CD4-positive, alpha-beta T cell treated with Interleukin-1 beta for 1 hour (primary cell): ENCODE measurements around the gene FIGNL2.
"Not testable (repeated sequence)": the region's sequence is repeated elsewhere in the genome, so short reads cannot be mapped to it uniquely, and the experiment has no call there.

Experiments used
- DNase-seq, 2 donors: peaks; one replicate each; pipeline ENCODE4 v3.0.0-alpha.2; 2020 to 2022

The FIGNL2 gene

GRCh38 chr12:51833448-51834227 lies 14.9 kb downstream of the FIGNL2 start:
- no peak for DNase-seq

DNA sequence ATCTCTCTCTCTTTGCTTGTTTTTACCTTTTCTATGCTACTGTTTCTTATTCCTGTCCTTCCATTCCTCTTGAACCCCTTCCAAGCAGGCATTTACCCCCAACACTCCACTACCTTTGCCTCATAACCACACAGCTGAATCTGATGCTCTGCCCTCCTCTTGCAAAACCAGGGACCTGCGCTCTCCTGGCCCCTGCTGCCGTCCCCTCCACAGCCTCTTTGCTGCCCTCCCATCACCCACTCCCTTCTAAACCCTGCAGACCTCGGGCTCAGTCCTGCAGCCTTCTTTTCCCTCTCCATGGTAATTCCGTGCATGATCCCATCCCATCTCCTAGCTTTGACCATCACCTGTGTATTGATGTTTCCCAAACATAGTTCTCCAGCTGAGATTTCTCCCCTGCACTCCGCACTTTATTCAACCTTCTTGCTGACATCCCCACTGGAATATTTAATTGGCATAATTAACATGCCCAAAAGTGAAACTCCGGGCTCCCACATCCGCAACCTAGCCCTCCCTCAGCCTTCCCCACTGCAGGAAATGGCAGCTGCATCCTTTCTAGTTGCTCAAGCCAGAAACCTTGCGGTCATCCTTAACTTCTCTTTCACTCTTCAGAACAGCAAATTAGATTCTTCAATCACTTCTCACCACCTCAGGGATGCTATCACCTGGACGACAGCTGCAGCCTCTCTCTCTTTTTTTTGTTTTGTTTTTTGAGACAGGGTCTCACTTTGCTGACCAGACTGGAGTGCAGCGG lies 16.0 kb downstream of the FIGNL2 start:
- DNase-seq, result no peak

- DNase-seq, result not testable (repeated sequence)
These were observed 16.7 kb downstream of the FIGNL2 start for GRCh38 chr12:51831817-51832216.

DNA sequence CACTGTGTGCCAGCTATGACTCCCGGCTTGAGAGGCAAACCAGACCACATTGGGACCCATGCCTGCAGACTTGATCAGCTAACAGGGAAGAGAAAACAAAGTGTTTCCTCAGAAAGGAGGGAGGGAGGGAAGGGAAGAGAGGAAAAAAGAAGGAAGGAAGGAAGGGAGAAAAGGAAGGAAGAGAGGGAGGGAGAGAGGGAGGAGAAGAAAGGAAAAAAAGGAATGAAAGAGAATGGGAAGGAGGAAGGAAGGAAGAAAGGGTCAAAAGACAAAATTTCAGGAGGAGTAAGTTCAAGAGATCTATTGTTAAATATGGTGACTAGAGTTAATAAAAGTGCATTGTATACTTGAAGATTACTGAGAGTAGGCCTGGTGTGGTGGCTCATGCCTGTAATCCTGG lies 18.9 kb downstream of the FIGNL2 start:
- no peak for DNase-seq

DNA sequence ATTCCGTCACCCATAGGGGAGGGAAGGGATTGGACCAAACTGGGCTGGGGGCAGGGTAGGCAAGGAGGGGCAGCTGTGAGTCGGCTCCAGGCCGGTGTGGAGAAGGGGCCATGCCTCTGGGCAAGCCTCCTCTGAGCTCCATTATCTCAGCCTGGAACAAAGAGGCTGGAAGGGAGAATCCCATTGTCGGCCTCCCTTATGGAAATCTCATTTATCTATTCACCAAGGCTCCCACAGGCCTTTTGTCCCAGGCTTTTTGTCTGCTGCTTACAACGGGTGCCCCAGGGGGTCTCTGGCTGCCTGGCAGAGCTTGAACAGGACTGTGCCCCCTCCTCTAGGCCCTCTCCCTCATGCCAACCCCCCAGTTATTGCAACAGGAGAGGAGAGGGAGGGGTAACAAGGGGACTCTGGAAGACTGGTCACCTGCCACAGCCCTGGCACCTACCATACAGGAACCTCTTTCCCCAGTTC lies 19.5 kb downstream of the FIGNL2 start:
- DNase-seq, result no peak

DNA sequence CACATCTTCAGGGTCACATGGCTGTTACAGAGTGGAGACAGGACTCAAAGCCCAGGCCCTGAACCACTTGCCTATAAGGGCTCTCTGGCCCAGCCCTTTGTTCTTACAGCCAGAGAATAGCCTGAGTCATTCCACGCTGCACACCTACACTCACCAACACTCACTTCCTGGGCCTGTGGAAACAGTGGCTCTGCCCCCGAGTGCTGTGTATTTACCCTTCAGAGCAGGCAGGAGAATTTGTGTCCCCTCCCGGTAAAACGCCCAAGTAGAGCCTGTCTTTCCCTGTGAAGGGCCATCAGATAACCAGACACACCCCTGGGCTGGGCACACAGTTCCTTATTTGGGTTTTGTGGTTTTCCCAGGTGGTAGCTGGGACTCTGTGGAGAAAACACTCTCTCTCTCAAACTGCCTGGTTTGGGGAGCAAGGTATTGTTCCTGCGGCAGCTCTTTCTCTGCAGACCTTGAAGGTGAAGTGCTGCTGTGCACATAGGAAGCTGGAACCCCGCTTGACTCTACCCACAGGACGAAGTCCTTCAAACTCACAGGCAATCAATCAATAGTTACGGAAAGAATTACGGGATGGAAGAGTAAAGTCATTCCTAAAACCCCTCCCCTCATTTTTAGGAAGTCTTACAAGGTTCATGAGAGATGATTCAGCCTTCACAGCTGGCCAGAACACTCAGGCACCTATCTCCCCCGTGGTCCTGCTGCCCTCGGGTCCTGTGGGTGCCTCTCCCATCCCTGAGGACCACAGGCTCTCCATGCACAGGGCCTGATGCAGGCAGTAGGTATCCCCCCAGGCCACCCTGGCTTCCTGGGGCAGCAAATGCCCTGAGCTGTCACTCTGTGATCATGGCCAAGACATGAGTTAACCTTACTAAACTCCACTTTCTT lies 20.3 kb downstream of the FIGNL2 start:
- no peak for DNase-seq

DNA sequence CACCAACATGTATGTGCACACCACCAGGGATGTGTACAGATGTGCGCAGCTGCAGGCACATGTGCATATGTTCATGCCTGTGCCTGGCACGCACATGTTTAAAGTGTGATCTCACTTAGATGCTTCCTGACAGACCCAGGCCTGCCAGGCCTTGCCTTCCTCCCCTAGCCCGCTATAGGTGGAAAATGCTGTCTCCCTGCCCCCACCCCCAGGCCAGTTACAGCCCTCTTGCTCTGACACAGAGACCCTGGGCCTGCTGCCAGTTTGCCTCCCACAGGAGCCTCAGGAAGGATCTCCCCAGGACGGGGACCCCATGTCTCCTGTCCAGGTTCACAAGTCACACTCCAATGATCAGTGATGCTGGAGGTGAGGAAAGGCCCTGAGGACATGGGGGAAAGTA lies 21.6 kb downstream of the FIGNL2 start:
- no peak for DNase-seq

DNA sequence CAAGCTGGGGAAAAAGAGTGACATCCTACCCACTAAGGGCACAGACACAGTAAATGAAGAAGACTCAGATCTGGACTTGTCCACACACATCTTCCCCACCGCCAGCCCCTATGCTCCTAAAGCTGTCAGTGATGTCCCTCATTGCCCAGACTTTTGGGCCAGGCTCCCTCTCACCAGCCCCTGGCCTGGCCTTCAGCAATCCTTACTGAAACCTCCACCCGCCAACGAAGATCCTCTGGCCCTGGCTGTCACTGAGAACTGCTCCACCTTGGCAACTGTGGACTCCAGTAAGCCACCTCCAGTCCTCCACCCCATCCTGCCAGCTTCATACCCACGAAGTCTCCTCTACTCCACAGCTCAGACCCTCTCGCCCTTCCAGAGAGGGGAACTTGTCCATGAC lies 23.3 kb downstream of the FIGNL2 start:
- no peak for DNase-seq

DNA sequence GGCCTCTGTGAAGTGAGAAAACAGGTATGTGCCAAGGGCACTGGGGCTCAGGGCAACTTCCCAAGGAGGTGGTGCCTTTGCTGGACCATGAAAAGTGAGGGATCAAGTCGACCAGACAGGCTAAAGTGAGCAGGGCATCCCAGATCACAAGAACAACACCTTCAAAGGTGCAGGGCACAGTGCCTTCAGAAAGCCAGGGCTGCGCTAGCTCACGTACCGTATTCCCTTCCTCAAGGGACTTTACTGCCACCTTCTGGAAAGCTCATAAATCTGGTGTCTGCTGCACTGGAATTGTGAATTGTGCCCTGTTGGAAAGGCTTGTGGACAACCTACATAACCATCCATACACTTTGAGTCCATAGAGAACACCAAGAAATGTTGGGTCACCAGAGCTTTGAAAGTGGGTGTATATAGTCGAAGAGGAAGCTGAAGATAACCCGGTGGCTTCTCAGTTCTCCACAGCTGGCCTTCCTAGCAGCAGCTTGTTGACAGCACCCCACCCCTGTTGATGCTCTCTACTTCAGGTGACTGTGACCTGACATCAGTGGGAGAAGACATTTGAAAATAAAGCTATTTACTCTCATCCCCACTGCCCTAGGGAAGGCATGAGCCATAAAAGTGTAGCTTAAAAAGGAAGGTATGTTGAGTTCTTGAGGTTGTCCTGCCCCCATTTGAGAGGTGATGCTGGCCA lies 24.5 kb downstream of the FIGNL2 start:
- DNase-seq, result peak; percentile 31 to 54

GRCh38 chr12:51822956-51823355 lies 25.6 kb downstream of the FIGNL2 start:
- DNase-seq, result no peak

DNA sequence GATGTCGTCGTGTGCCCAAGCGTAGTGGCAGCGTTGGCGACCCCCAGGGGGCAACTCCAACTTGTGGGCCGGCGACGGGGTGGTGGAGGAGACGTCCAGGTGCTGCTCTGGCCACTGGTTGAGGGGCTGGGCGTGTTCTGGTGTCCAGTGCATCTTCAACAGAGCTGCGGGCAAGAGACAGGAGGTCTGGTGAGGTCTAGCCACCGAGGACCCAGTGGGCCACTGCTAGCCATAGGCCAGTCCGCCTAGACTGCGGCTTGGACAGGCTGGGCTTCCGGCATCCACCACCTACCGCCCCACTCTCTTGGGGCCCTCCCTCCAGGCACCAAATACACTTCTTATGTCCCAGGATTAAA lies 26.3 kb downstream of the FIGNL2 start:
- DNase-seq, result no peak

DNA sequence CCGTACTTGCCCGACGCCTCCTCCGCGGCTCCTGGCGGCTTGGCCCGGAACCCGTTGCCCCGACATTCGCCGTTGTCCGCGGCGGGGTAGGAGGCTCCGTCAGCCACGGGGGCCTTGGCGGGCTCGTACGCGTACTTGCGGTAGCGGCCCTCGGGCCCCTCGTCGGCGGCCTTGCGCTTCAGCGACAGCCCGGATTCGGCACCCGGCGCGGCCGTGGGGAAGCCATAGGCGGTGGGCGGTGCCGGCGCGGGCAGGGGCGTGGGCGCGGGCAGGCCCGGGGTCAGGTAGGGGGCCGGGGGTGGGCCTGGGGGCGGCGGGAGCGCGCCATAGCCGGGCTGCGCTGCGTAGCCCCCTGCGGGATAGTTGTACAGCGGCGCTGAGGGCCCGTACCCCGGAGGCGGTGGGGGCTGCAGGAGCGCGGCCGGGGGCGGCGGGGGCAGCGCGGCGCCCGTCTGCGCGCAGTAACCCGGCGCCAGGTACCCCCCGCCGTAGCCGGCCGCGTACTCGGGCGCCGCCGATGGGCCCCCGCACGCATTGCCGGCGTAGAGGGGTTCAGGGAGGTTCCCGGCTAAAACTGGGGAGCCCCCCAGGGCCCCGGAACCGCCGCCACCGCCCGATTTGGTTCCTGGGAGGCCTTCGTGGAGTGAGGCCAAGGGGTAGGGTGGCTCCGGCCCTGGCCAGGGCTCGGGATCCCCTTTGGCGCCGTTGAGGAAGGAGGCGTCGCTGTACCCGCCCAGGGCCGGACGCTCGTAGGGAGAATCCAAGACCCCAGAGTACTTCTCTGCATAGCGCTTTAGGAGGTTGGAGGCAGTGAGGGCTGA lies 26.9 kb downstream of the FIGNL2 start:
- DNase-seq, result peak; percentile 17 to 27

DNA sequence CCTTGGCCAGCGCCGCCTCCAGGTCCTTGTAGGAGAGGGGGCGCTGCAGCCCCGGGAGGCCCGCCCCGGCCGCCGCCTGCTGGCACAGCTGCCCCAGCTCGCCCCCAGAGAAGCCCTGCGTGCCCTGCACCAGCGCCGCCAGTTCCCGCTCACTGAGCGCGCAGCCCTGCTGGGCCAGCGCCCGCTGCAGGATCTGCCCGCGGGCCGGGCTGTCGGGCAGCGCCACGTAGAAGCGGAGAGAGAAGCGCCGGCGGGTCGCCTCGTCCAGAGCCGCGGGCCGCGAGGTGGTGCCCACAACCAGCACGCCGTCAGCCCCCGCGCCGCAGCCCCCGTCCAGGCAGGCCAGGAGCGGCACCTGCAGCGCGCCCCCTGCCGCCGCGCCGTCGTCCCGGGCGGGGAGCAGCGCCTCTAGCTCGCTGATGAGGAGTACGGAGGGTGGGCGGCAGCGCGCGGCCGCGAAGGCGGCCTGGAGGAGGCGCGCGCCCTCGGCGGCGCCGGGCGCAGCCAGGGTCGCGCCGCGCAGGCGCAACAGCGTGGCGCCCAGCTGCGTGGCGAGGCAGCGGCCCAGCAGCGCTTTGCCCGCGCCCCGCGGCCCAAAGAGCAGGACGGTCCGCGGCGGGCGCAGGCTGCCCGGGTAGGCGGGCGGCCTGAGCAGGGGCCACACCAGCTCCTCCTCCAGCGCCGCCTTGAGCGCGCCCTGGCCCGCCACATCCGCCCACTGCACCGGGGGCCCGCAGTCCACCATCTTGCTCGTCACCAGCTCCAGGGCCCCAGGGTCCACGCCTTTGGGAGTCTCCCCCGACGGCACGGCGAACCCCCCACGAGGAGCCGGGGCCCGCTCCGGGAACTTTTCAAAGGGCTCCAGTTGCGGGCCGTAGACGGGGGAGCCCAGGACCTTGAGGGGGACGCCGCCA lies 27.7 kb downstream of the FIGNL2 start:
- peak; percentile 83 for DNase-seq

DNA sequence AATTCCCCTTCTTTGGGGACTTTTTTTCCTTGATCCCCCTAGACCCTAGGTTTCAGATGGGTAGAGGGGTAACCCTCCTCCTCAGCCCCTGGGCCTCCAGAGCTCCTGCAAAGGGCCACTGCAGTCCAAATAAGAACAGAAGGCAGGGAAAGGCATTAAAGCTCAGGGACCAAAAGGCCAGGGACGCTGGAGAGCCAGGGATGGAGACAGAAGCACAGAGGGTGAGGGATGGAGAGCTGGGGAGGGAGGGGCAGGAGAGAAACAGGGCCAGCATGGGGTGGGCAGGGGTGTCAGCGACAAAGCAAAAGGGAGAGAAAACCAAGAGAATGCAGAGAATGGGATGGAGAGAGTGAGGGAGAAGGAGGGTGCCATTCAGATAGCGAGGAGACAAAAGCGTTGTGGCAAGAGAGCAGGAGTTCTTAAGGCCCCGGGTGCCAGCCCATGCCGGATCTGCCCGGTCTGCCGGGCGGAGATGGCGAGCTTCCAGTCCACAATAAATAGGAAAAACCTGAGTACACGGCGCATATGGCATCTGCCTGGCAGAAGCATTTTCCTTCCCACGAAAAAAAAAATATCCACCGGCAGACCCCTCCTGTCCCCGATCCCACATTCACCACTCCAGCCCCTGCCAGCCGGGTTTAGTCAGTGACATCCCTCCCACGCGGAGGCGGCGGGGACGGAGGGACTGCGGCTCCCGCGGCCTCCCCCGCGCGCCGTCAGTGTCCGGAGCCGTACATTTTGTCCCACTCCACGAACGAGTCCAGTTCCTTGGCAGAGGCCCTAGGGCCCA lies 28.6 kb downstream of the FIGNL2 start:
- DNase-seq, result no peak

DNA sequence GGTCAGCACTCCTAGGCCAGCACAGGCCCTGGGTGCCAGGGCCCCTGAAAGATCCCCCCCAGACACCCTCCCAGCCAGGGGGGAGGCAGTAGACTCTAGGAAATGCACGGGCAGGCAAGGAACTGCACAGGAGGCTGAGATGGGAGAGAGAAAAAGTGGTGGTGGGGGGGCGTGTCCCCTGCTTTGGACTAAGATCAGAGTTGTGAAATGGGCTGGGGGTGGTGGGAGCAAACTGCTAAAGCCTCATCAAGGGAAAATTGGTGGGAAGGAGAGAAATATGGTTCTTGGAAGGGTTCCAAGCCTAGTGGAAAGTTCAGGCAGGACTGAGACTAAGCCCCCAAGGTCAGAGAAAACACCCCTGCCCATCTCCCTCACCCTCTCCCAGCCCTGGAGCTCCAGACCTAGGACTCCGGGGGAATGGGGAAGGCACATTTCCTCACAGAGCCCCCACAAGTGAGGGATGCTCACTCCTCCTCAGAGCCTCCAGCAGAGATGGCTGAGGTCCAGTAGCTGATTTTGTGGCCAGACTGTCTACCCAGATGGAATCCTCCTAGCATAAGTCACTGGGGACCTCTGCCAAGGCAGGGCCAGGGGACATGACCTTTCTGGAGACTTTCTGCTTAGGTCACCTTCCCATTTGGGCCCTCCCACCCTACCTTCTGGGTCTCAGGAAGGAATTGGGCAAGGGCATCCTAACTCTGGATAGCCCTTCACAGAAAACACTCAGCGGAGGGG lies 29.8 kb downstream of the FIGNL2 start:
- DNase-seq, result no peak

- no peak for DNase-seq
These were observed 30.4 kb downstream of the FIGNL2 start for GRCh38 chr12:51818086-51818485.

DNA sequence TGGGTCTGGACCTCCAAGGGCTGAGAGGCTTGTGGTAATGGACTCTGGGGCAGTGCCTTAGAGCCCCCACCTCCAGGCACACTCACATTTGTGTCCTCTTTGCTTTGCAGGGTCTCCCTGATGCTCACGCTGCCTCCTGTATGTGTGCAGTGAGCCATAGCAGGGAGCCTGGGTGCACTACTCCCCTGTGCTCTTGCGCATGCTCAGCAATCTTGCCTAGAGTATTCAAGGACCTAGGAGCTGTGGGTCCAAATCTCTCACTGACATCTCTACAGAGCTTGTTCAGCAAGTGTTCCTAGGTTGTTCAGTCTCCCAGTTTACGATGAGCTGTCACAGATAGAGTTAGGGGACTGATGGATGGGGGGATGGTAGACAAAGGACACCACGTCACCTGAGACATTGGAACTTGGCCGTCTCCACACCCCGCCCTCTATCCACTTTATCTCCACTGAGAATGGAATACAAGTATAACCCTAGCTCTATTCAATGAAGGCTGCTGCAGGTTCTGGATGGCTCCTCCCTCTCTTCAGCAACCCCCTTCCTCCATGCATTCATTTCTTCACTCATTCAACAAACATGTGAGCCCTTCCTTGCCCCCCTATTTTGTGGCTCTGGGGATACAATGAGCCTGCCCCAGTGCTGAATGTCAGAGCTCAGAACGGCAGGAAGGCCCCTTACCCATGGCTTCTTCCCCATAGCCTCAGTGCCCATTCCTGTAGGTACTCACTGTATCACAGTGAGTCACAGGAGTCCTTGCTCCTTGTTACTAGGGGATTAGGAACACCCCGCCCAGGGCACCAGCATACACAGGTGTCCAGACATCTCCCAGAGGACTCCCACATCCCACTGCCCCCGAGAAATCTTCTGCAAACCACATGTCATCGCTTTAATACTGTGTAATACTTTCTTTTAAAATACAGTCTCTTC lies 31.2 kb downstream of the FIGNL2 start:
- no peak for DNase-seq

GRCh38 chr12:51815571-51815970 lies 32.9 kb downstream of the FIGNL2 start:
- no peak for DNase-seq
